GM18870 (cell line): ENCODE measurements around the gene PFKFB2.

Experiments
- ATAC-seq: cut with Tn5 transposase; IDR thresholded peaks from one replicate; pipeline ENCODE4 v1.9.1; 2021; ENCODE audit warnings: moderate library complexity; ENCODE audit not compliant: unreplicated experiment

The PFKFB2 gene

GRCh38 chr1:207052911-207053769 lies at the start of gene PFKFB2:
Gene PFKFB2, plus strand, starts transcription at chr1:207053275. Its CDS starts 1,443 bp downstream, at chr1:207054718.
- ATAC-seq: peak; percentile 59

- ATAC-seq: no peak
These were observed 47.9 kb upstream of the PFKFB2 start for GRCh38 chr1:207004931-207005830.

- no peak for ATAC-seq
These were observed 47.0 kb upstream of the PFKFB2 start for GRCh38 chr1:207006083-207006482.

- ATAC-seq: no peak
These were observed 46.2 kb upstream of the PFKFB2 start for GRCh38 chr1:207006914-207007313.

- no peak for ATAC-seq
These were observed 45.6 kb upstream of the PFKFB2 start for GRCh38 chr1:207007352-207008033.

GRCh38 chr1:207009182-207009850 lies 43.8 kb upstream of the PFKFB2 start:
- ATAC-seq: no peak

GRCh38 chr1:207009945-207010344 lies 43.1 kb upstream of the PFKFB2 start:
- no peak for ATAC-seq

- ATAC-seq: no peak
These were observed 42.3 kb upstream of the PFKFB2 start for GRCh38 chr1:207010726-207011125.

- no peak for ATAC-seq
These were observed 39.6 kb upstream of the PFKFB2 start for GRCh38 chr1:207013321-207014085.

GRCh38 chr1:207014728-207015127 lies 38.3 kb upstream of the PFKFB2 start:
- no peak for ATAC-seq

- no peak for ATAC-seq
These were observed 37.3 kb upstream of the PFKFB2 start for GRCh38 chr1:207015791-207016190.

GRCh38 chr1:207017615-207018559 lies 35.2 kb upstream of the PFKFB2 start:
- no peak for ATAC-seq

GRCh38 chr1:207018707-207019106 lies 34.4 kb upstream of the PFKFB2 start:
- no peak for ATAC-seq

- ATAC-seq: no peak
These were observed 33.9 kb upstream of the PFKFB2 start for GRCh38 chr1:207019161-207019560.

GRCh38 chr1:207019661-207020060 lies 33.4 kb upstream of the PFKFB2 start:
- no peak for ATAC-seq

- ATAC-seq: no peak
These were observed 32.9 kb upstream of the PFKFB2 start for GRCh38 chr1:207020065-207020708.

GRCh38 chr1:207020709-207021107 lies 32.4 kb upstream of the PFKFB2 start:
- no peak for ATAC-seq

GRCh38 chr1:207021139-207021861 lies 31.8 kb upstream of the PFKFB2 start:
- no peak for ATAC-seq
